Measurements from ENCODE around the gene NPIPA5.
"Not testable (repeated sequence)": the region's sequence is repeated elsewhere in the genome, so short reads cannot be mapped to it uniquely, and the experiment has no call there.

The NPIPA5 gene

DNA sequence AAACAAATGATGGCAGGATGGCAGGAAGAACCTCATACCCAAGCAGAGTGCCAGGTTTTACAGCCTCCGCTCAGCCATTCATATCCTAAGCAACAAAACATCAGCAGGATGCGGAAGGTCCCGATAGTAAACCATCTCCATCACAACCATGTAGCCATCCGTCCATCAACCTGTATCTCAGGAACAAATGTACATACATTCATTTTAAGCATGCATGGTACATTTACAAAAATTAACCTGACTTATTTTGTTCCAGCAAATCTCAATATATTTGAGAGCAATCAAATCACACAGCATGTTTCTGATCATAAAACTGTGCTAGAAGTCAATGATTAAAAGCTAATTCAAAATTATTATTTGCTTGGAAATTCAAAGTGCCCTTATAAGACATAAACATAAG is at the start of gene NPIPA5:
Gene NPIPA5, minus strand, starts transcription at position 101 of the 400 bp plus-strand sequence. Its CDS starts 0 bp downstream, at position 101.
- H3K9me3 ChIP-seq (ENCODE audit: control insufficient read depth, low read length); H3K4me3 ChIP-seq (ENCODE audit: low read length); H3K9ac ChIP-seq (ENCODE audit: low read length); DNase-seq (ENCODE audit: low read depth); H3K36me3 ChIP-seq (ENCODE audit: control insufficient read depth, insufficient read depth, low read length, severe bottlenecking); H3K27me3 ChIP-seq (replicated peaks; ENCODE audit: control insufficient read depth, insufficient read depth, low read length); H3K4me1 ChIP-seq (ENCODE audit: control insufficient read depth, insufficient read depth, low read length): not testable (repeated sequence)

GRCh38 chr16:15427648-15428239 is 49.6 kb upstream of the NPIPA5 start:
- Histone ChIP-seq H3K4me3 (ENCODE audit: low read length) (peak overlapping the region; percentile 31), H3K9me3 (ENCODE audit: control insufficient read depth, low read length) (no peaks in the 10 kb centered on the region), H3K36me3 (ENCODE audit: control insufficient read depth, insufficient read depth, low read length, severe bottlenecking) (no peaks in the 10 kb centered on the region), H3K4me1 (ENCODE audit: control insufficient read depth, insufficient read depth, low read length) (no peaks in the 10 kb centered on the region), H3K27me3 (replicated peaks; ENCODE audit: control insufficient read depth, insufficient read depth, low read length) (no peaks in the 10 kb centered on the region), H3K9ac (ENCODE audit: low read length) (no peak overlapping the region)
- DNase-seq (ENCODE audit: low read depth), result peak; percentile 95

DNA sequence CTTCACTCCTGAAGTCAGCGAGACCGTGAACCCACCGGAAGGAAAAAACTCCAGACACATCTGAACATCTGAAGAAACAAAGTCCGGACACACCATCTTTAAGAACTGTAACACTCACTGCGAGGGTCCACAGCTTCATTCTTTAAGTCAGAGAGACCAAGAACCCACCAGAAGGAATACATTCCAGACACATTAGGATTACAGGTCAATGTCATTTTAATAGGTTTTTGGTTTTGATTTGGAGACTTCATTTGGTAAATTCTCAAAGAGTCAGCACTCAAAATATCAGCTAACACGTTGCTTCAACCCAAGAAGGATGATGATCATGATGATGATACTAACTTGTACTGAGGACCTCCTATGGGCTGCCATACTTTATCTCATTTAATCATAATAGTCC is 48.7 kb upstream of the NPIPA5 start:
- no peaks in the 10 kb centered on the region for H3K4me1 ChIP-seq (ENCODE audit: control insufficient read depth, insufficient read depth, low read length)
- H3K4me3 ChIP-seq (ENCODE audit: low read length), result no peak overlapping the region
- H3K36me3 ChIP-seq (ENCODE audit: control insufficient read depth, insufficient read depth, low read length, severe bottlenecking), result no peaks in the 10 kb centered on the region
- no peak overlapping the region for H3K9ac ChIP-seq (ENCODE audit: low read length)
- no peak for DNase-seq (ENCODE audit: low read depth)
- H3K27me3 ChIP-seq (replicated peaks; ENCODE audit: control insufficient read depth, insufficient read depth, low read length), result no peaks in the 10 kb centered on the region
- no peaks in the 10 kb centered on the region for H3K9me3 ChIP-seq (ENCODE audit: control insufficient read depth, low read length)

- no peaks in the 10 kb centered on the region for H3K36me3 ChIP-seq (ENCODE audit: control insufficient read depth, insufficient read depth, low read length, severe bottlenecking)
- H3K4me1 ChIP-seq (ENCODE audit: control insufficient read depth, insufficient read depth, low read length), result no peaks in the 10 kb centered on the region
These were observed 47.8 kb upstream of the NPIPA5 start for GRCh38 chr16:15425861-15426260.

GRCh38 chr16:15422222-15422621 is 44.1 kb upstream of the NPIPA5 start:
- no peaks in the 10 kb centered on the region for H3K36me3 ChIP-seq (ENCODE audit: control insufficient read depth, insufficient read depth, low read length, severe bottlenecking)
- H3K9me3 ChIP-seq (ENCODE audit: control insufficient read depth, low read length), result no peaks in the 10 kb centered on the region
- no peak for DNase-seq (ENCODE audit: low read depth)
- H3K9ac ChIP-seq (ENCODE audit: low read length), result no peak overlapping the region
- H3K4me3 ChIP-seq (ENCODE audit: low read length), result no peak overlapping the region
- H3K27me3 ChIP-seq (replicated peaks; ENCODE audit: control insufficient read depth, insufficient read depth, low read length), result no peaks in the 10 kb centered on the region
- H3K4me1 ChIP-seq (ENCODE audit: control insufficient read depth, insufficient read depth, low read length), result peaks cover 6% of the 10 kb centered on the region

More at GRCh38 chr16:15425861-15426260, 47.8 kb upstream of the NPIPA5 start:
- H3K4me3 ChIP-seq (ENCODE audit: low read length), result no peak overlapping the region
- no peak overlapping the region for H3K9ac ChIP-seq (ENCODE audit: low read length)
- DNase-seq (ENCODE audit: low read depth), result no peak
- no peaks in the 10 kb centered on the region for H3K27me3 ChIP-seq (replicated peaks; ENCODE audit: control insufficient read depth, insufficient read depth, low read length)
- no peaks in the 10 kb centered on the region for H3K9me3 ChIP-seq (ENCODE audit: control insufficient read depth, low read length)

DNA sequence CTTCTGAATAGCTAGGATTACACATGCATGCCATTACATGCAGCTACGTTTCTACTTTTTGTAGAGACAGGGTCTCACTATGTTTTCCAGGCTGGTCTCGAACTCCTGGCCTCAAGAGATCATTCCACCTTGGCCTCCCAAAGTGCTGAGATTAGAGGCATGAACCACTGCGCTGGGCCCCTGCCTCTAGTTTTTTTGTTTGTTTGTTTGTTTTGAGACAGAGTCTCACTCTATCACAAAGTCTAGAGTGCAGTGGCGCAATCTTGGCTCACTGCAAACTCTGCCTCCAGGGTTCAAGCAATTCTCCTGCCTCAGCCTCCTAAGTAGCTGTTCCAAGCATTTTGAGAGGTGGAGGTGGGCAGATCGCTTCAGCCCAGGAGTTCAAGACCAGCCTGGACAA is 43.6 kb upstream of the NPIPA5 start:
- H3K4me1 ChIP-seq (ENCODE audit: control insufficient read depth, insufficient read depth, low read length); H3K9me3 ChIP-seq (ENCODE audit: control insufficient read depth, low read length); H3K36me3 ChIP-seq (ENCODE audit: control insufficient read depth, insufficient read depth, low read length, severe bottlenecking); H3K9ac ChIP-seq (ENCODE audit: low read length); H3K4me3 ChIP-seq (ENCODE audit: low read length); DNase-seq (ENCODE audit: low read depth); H3K27me3 ChIP-seq (replicated peaks; ENCODE audit: control insufficient read depth, insufficient read depth, low read length): not testable (repeated sequence)

- peaks cover 11% of the 10 kb centered on the region for H3K4me1 ChIP-seq (ENCODE audit: control insufficient read depth, insufficient read depth, low read length)
- no peak overlapping the region for H3K4me3 ChIP-seq (ENCODE audit: low read length)
- no peaks in the 10 kb centered on the region for H3K36me3 ChIP-seq (ENCODE audit: control insufficient read depth, insufficient read depth, low read length, severe bottlenecking)
- no peak overlapping the region for H3K9ac ChIP-seq (ENCODE audit: low read length)
- H3K27me3 ChIP-seq (replicated peaks; ENCODE audit: control insufficient read depth, insufficient read depth, low read length), result no peaks in the 10 kb centered on the region
- H3K9me3 ChIP-seq (ENCODE audit: control insufficient read depth, low read length), result no peaks in the 10 kb centered on the region
- no peak for DNase-seq (ENCODE audit: low read depth)
These were observed 40.1 kb upstream of the NPIPA5 start for GRCh38 chr16:15418206-15418605.

DNA sequence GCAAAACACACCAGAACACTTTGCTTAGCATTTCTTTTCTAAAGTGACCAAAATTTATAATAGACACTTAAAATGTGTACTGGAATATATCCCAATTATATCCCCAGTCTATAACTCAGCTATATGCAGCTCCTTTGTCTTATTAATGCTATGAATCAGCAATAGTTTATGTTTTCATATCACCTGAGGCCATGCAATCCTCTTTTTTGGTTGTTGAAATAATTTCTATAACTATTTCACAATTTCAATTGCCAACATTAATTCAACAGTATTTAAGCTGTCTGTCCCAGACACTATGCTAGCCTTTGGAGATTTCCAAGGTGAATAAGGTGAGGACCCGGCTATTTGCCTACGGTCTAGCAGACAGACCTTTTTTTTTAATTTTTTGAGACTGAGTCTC is 39.1 kb upstream of the NPIPA5 start:
- H3K4me3 ChIP-seq (ENCODE audit: low read length), result no peak overlapping the region
- no peaks in the 10 kb centered on the region for H3K36me3 ChIP-seq (ENCODE audit: control insufficient read depth, insufficient read depth, low read length, severe bottlenecking)
- DNase-seq (ENCODE audit: low read depth), result no peak
- no peaks in the 10 kb centered on the region for H3K27me3 ChIP-seq (replicated peaks; ENCODE audit: control insufficient read depth, insufficient read depth, low read length)
- H3K9me3 ChIP-seq (ENCODE audit: control insufficient read depth, low read length), result no peaks in the 10 kb centered on the region
- peaks cover 11% of the 10 kb centered on the region for H3K4me1 ChIP-seq (ENCODE audit: control insufficient read depth, insufficient read depth, low read length)
- H3K9ac ChIP-seq (ENCODE audit: low read length), result no peak overlapping the region

GRCh38 chr16:15415511-15415985 is 37.5 kb upstream of the NPIPA5 start:
- Histone ChIP-seq H3K36me3 (ENCODE audit: control insufficient read depth, insufficient read depth, low read length, severe bottlenecking) (no peaks in the 10 kb centered on the region), H3K9me3 (ENCODE audit: control insufficient read depth, low read length) (no peaks in the 10 kb centered on the region), H3K27me3 (replicated peaks; ENCODE audit: control insufficient read depth, insufficient read depth, low read length) (no peaks in the 10 kb centered on the region), H3K4me1 (ENCODE audit: control insufficient read depth, insufficient read depth, low read length) (peaks cover 11% of the 10 kb centered on the region), H3K4me3 (ENCODE audit: low read length) (no peak overlapping the region), H3K9ac (ENCODE audit: low read length) (no peak overlapping the region)
- DNase-seq (ENCODE audit: low read depth), result peak; percentile 36

GRCh38 chr16:15409476-15409875 is 31.4 kb upstream of the NPIPA5 start:
- H3K4me3 ChIP-seq (ENCODE audit: low read length); H3K4me1 ChIP-seq (ENCODE audit: control insufficient read depth, insufficient read depth, low read length); DNase-seq (ENCODE audit: low read depth); H3K27me3 ChIP-seq (replicated peaks; ENCODE audit: control insufficient read depth, insufficient read depth, low read length); H3K36me3 ChIP-seq (ENCODE audit: control insufficient read depth, insufficient read depth, low read length, severe bottlenecking); H3K9me3 ChIP-seq (ENCODE audit: control insufficient read depth, low read length); H3K9ac ChIP-seq (ENCODE audit: low read length): not testable (repeated sequence)

DNA sequence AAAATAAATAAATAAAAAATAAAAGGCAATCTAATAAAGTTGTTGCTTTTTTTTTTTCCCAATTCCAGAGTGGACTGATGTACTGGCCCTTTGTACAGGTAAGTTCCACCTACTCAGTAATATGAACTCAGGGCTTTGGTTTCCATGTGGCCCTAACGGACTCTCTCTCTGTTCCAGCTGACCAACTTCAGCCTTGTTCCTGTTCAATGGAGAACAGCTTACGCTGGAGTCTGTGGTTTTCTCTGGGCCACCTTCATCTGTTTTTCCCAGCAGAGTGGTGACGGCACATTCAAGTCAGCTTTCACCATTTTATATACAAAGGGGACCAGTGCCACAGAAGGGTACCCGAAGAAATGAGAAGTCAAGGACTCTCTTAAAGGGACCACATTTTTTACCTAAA is 29.7 kb upstream of the NPIPA5 start:
- DNase-seq (ENCODE audit: low read depth); H3K36me3 ChIP-seq (ENCODE audit: control insufficient read depth, insufficient read depth, low read length, severe bottlenecking); H3K9ac ChIP-seq (ENCODE audit: low read length); H3K4me3 ChIP-seq (ENCODE audit: low read length); H3K9me3 ChIP-seq (ENCODE audit: control insufficient read depth, low read length); H3K27me3 ChIP-seq (replicated peaks; ENCODE audit: control insufficient read depth, insufficient read depth, low read length); H3K4me1 ChIP-seq (ENCODE audit: control insufficient read depth, insufficient read depth, low read length): not testable (repeated sequence)

- H3K9ac ChIP-seq (ENCODE audit: low read length), result no peak overlapping the region
- H3K36me3 ChIP-seq (ENCODE audit: control insufficient read depth, insufficient read depth, low read length, severe bottlenecking), result no peaks in the 10 kb centered on the region
- no peaks in the 10 kb centered on the region for H3K9me3 ChIP-seq (ENCODE audit: control insufficient read depth, low read length)
- H3K4me3 ChIP-seq (ENCODE audit: low read length), result no peak overlapping the region
- peak; percentile 3 for DNase-seq (ENCODE audit: low read depth)
- no peaks in the 10 kb centered on the region for H3K4me1 ChIP-seq (ENCODE audit: control insufficient read depth, insufficient read depth, low read length)
- H3K27me3 ChIP-seq (replicated peaks; ENCODE audit: control insufficient read depth, insufficient read depth, low read length), result no peaks in the 10 kb centered on the region
These were observed 26.7 kb upstream of the NPIPA5 start for GRCh38 chr16:15404792-15405191.

Data from adipocyte (in vitro differentiated cells).